Chondrocyte (in vitro differentiated cells): ENCODE data around the gene GPR143. TPM values are rescaled to one million over a fixed set of nuclear protein-coding genes. Genes with fewer than 3 reads are reported as not detected.
A peak's percentile ranks its signal among the peaks of the same experiment; 100 is the strongest.

ENCODE experiments used
- DNase-seq: peaks from one replicate; pipeline ENCODE4 v3.0.0; 2021; ENCODE audit warnings: mixed read lengths, low spot score
- H3K27ac Mint-ChIP-seq: one replicate; pipeline ENCODE4 v1.8.0; 2021; ENCODE audit warnings: mild to moderate bottlenecking, moderate library complexity, mixed read lengths; ENCODE audit not compliant: unreplicated experiment
- H3K27me3 Mint-ChIP-seq: 2 replicates; pipeline ENCODE4 v1.8.0; 2021; ENCODE audit warnings: low read depth, mixed read lengths
- H3K36me3 Mint-ChIP-seq: 2 replicates; pipeline ENCODE4 v1.8.0; 2021; ENCODE audit warnings: low read depth, mixed read lengths
- H3K4me1 Mint-ChIP-seq: 2 replicates; pipeline ENCODE4 v1.8.0; 2021; ENCODE audit warnings: low read depth, mild to moderate bottlenecking, mixed read lengths
- H3K4me3 Mint-ChIP-seq: one replicate; pipeline ENCODE4 v1.8.0; 2021; ENCODE audit warnings: mild to moderate bottlenecking, moderate library complexity, mixed read lengths; ENCODE audit not compliant: unreplicated experiment
- H3K9me3 Mint-ChIP-seq: 2 replicates; pipeline ENCODE4 v1.8.0; 2021; ENCODE audit warnings: low read depth, mixed read lengths
- CTCF ChIP-seq: fragments of 200-600 bp; sonication (generic); IDR thresholded peaks from 2 replicates; pipeline ENCODE4 v1.5.0; 2021; ENCODE audit warnings: antibody characterized with exemption, mild to moderate bottlenecking, moderate library complexity
- total RNA-seq: library from RNA; stranded (reverse); gene quantifications from 3 replicates; pipeline ENCODE4 v1.2.1, GENCODE V29; 2021

Gene GPR143
- total RNA-seq, 1 donor from 2014 or later: not detected

- Mint-ChIP-seq H3K27ac (no peak overlapping the region), H3K9me3 (peaks cover 10% of the 10 kb centered on the region), H3K36me3 (peaks cover 7% of the 10 kb centered on the region), H3K4me1 (peaks cover 12% of the 10 kb centered on the region), H3K27me3 (no peaks in the 10 kb centered on the region), H3K4me3 (no peak overlapping the region)
- TF ChIP-seq CTCF: no peak
- no peak for DNase-seq
Measured at GRCh38 chrX:9681011-9681410, 84.6 kb downstream of the GPR143 start.

- H3K4me3 Mint-ChIP-seq: no peak overlapping the region
- H3K27me3 Mint-ChIP-seq: no peaks in the 10 kb centered on the region
- H3K9me3 Mint-ChIP-seq: peaks cover 17% of the 10 kb centered on the region
- DNase-seq: no peak
- H3K4me1 Mint-ChIP-seq: peaks cover 12% of the 10 kb centered on the region
- H3K36me3 Mint-ChIP-seq: no peaks in the 10 kb centered on the region
- TF ChIP-seq CTCF: no peak
- peak overlapping the region; percentile 3 for H3K27ac Mint-ChIP-seq
Measured at GRCh38 chrX:9678215-9678965, 87.3 kb downstream of the GPR143 start.

GRCh38 chrX:9677098-9677739 lies 88.4 kb downstream of the GPR143 start:
- Mint-ChIP-seq H3K4me3 (no peak overlapping the region), H3K27ac (peak overlapping the region; percentile 5), H3K36me3 (peaks cover 4% of the 10 kb centered on the region), H3K4me1 (peaks cover 12% of the 10 kb centered on the region), H3K27me3 (no peaks in the 10 kb centered on the region), H3K9me3 (peaks cover 21% of the 10 kb centered on the region)
- no peak for TF ChIP-seq CTCF
- no peak for DNase-seq

- DNase-seq: no peak
- Mint-ChIP-seq H3K27ac (no peak overlapping the region), H3K4me3 (no peak overlapping the region), H3K36me3 (peaks cover 4% of the 10 kb centered on the region), H3K4me1 (peaks cover 12% of the 10 kb centered on the region), H3K27me3 (no peaks in the 10 kb centered on the region), H3K9me3 (peaks cover 21% of the 10 kb centered on the region)
- no peak for TF ChIP-seq CTCF
Measured at GRCh38 chrX:9676738-9677097, 88.9 kb downstream of the GPR143 start.

GRCh38 chrX:9676306-9676705 lies 89.3 kb downstream of the GPR143 start:
- DNase-seq: no peak
- Mint-ChIP-seq H3K4me1 (peaks cover 13% of the 10 kb centered on the region), H3K27ac (no peak overlapping the region), H3K36me3 (peaks cover 4% of the 10 kb centered on the region), H3K27me3 (no peaks in the 10 kb centered on the region), H3K9me3 (peaks cover 21% of the 10 kb centered on the region), H3K4me3 (no peak overlapping the region)
- TF ChIP-seq CTCF: no peak

Other genes starting within 250 kb of the GPR143 start
- 3.1 to 4.4 TPM (median 4.0 TPM) in 3 replicates for gene SHROOM2, start 20.6 kb upstream of the GPR143 start, total RNA-seq
- gene CLDN34, start 201.5 kb upstream of the GPR143 start, total RNA-seq: not detected in 3 replicates